Measurements from ENCODE around the gene PARD3.

- TF ChIP-seq POLR2A (IDR thresholded peaks at IDR 0.05) (no peak), CTCF (IDR thresholded peaks at IDR 0.05) (no peak)
Measured at GRCh38 chr10:34145715-34146114, 669.4 kb downstream of the PARD3 start.
